Heart left ventricle (tissue), 13 donors: Measurements from ENCODE around the gene INPP4B.

Experiments
- CTCF ChIP-seq, 12 donors: fragments of 200-600 bp; sonication (generic) in 4 of 12; IDR thresholded peaks; one replicate each; pipeline versions ENCODE4 v1.5.0 to v1.8.0; 2018 to 2022; ENCODE audit warnings: antibody characterized with exemption in 12 of 12, mild to moderate bottlenecking in 5 of 12
- POLR2A ChIP-seq, 2 donors: fragments of 450-650 bp; IDR thresholded peaks; one replicate each; pipeline ENCODE4 v1.6.1; 2017; ENCODE audit warnings: antibody characterized with exemption in 2 of 2, mild to moderate bottlenecking in 2 of 2, moderate library complexity in 2 of 2
- donor health status: ischemic (EF 13 %, LVEDD 7.1; RV severe dilation, severe dysfunction).
- donor health status: DM: no; HTN: yes; CAD: no.
- donor health status: DM: no; HTN: no; CAD: no.
- donor health status: ischemic (EF 25% LVEDD 6.9; RV normal size, moderate dysfunction).
- donor health status: ischemic (EF 25% LVEDD 5.7; RV mildly dilated, moderate dysfunction).
- donor health status: ischemic (EF 35%, LVEDD 5.7; RV mildly dilated, moderate dysfunction).
- donor health status: nonischemic (EF 11% LVEDD 7.7; RV severe dilation, severe dysfunction).
- donor health status: DM: yes; HTN: yes; CAD: no.
- donor health status: PGD.
- donor health status: ischemic (EF 29% LVEDD 5.4; RV normal size, mild dysfunction).
- donor health status: nonischemic (EF 23%, LVEDD 6.1; RV moderate dilation, normal function).

GRCh38 chr4:142452161-142452855 lies 393.8 kb downstream of the INPP4B start:
- TF ChIP-seq POLR2A (IDR thresholded peaks at IDR 0.05): no peak
- TF ChIP-seq CTCF (IDR thresholded peaks at IDR 0.05): no peak
